Gastrocnemius medialis (tissue), 4 donors: Measurements from ENCODE around the gene APOC3. TPM values are rescaled to one million over a fixed set of nuclear protein-coding genes. Genes with fewer than 3 reads are reported as not detected.
A peak's percentile ranks its signal among the peaks of the same experiment; 100 is the strongest.

Experiments
- ATAC-seq, 2 donors: fragments of 150-250 bp; one replicate each; pipeline ENCODE4 v1.9.1; 2016
- DNase-seq, 2 donors: peaks; one replicate each; pipeline ENCODE4 v3.0.0-alpha.2; 2019
- H3K27ac ChIP-seq, 4 donors: fragments of 200-600 bp; sonication (generic); 1 replicate in 1 of 4; 2 replicates in 3 of 4; pipeline ENCODE4 v1.5.1; 2016 to 2018; ENCODE audit warnings: mild to moderate bottlenecking in 2 of 4, moderate library complexity in 1 of 4
- H3K27me3 ChIP-seq, 3 donors: fragments of 200-600 bp; sonication (generic) in 2 of 3; 1 replicate in 1 of 3; 2 replicates in 2 of 3; pipeline versions ENCODE4 v1.5.1 to v1.6.0; 2016 to 2019; ENCODE audit warnings: mild to moderate bottlenecking in 1 of 3, moderate library complexity in 1 of 3
- H3K36me3 ChIP-seq, 2 donors: fragments of 200-600 bp; sonication (generic) in 1 of 2; one replicate each; pipeline ENCODE4 v1.5.1; 2017 to 2018
- H3K4me1 ChIP-seq, 2 donors: fragments of 200-600 bp; sonication (generic) in 1 of 2; one replicate each; pipeline ENCODE4 v1.5.1; 2016 to 2017; ENCODE audit warnings: mild to moderate bottlenecking in 2 of 2
- H3K4me3 ChIP-seq, 4 donors: fragments of 200-600 bp; sonication (generic) in 3 of 4; 1 replicate in 1 of 4; 2 replicates in 3 of 4; pipeline ENCODE4 v1.5.1; 2016 to 2019; ENCODE audit warnings: mild to moderate bottlenecking in 2 of 4
- H3K9me3 ChIP-seq, 3 donors: fragments of 200-600 bp; sonication (generic) in 2 of 3; 1 replicate in 1 of 3; 2 replicates in 2 of 3; pipeline ENCODE4 v1.5.1; 2016 to 2019
- CTCF ChIP-seq, 5 experiments: fragments of 450-650 bp in 3 of 5; fragments of 200-600 bp in 2 of 5; sonication (generic) in 2 of 5; IDR thresholded peaks in 4 of 5; conservative IDR thresholded peaks in 1 of 5; 1 replicate in 4 of 5; 2 replicates in 1 of 5; pipeline ENCODE4 v1.5.1; 2016 to 2019; ENCODE audit warnings: antibody characterized with exemption in 5 of 5, mild to moderate bottlenecking in 3 of 5, moderate library complexity in 3 of 5
- POLR2A ChIP-seq, 2 donors: fragments of 450-650 bp; IDR thresholded peaks; one replicate each; pipeline ENCODE4 v1.6.1; 2017; ENCODE audit warnings: antibody characterized with exemption in 2 of 2, mild to moderate bottlenecking in 2 of 2, moderate library complexity in 2 of 2
- in situ Hi-C, 4 donors: fragments of 200-750 bp; cut with MboI; loops; one replicate each; pipeline versions ENCODE4 v1.15.0 to v1.8.0; 2017; ENCODE audit warnings: low sequenced_read_pairs in 4 of 4
- intact Hi-C: fragments of 100-400 bp; cut with DNase I; formaldehyde crosslinking; loops from one replicate; pipeline ENCODE4 v1.15.1; 2023; ENCODE audit warnings: low total_unique reads
- total RNA-seq, 4 donors: library from RNA; depleted of rRNA; stranded (reverse); fragments of >200 nt; gene quantifications; one replicate each; pipeline versions ENCODE4 v1.1.0 to v1.2.3, GENCODE V29; 2016

APOC3 gene
- total RNA-seq, 4 donors from 2014 or later = 19.3 to 45.7 TPM; not detected in 2

- no peaks in the 10 kb centered on the region for H3K36me3 ChIP-seq
- peak overlapping the region in 2 of 4 donors; percentile 12 to 17 for H3K27ac ChIP-seq
- in situ Hi-C loops (loop anchor here in 3 of 4 donors (5.0 to 25.0 kb wide), 3 partner anchors 221 to 356 kb away; partner anchors contain the start of genes PCSK7 (in 1 of the 3) and RNF214 (in 1 of the 3)), intact Hi-C loops (loop anchor here (2.0 kb wide), 1 partner anchor 218 kb away; the partner anchor contains the start of gene SIK3)
- DNase-seq = peak; percentile 38 to 73
- TF ChIP-seq POLR2A (IDR thresholded peaks at IDR 0.05) (no peak), CTCF (IDR thresholded peaks at IDR 0.05 in 4 of 5, conservative IDR thresholded peaks at IDR 0.05 in 1 of 5) (no peak)
- H3K4me1 ChIP-seq = peaks cover 12 to 16% of the 10 kb centered on the region in 2 donors
- no peak overlapping the region for H3K4me3 ChIP-seq
- no peaks in the 10 kb centered on the region for H3K9me3 ChIP-seq
- no peaks in the 10 kb centered on the region for H3K27me3 ChIP-seq
- peak; percentile 73 to 94 for ATAC-seq
These were observed 51.4 kb downstream of the APOC3 start for GRCh38 chr11:116881143-116881542.

GRCh38 chr11:116882386-116882785, 52.7 kb downstream of the APOC3 start:
- in situ Hi-C loops = loop anchor here in 3 of 4 donors (5.0 to 25.0 kb wide), 3 partner anchors 220 to 355 kb away; partner anchors contain the start of genes PCSK7 (in 1 of the 3) and RNF214 (in 1 of the 3)
- H3K27me3 ChIP-seq = no peaks in the 10 kb centered on the region
- H3K9me3 ChIP-seq = no peaks in the 10 kb centered on the region
- peaks cover 10 to 12% of the 10 kb centered on the region in 2 donors for H3K4me1 ChIP-seq
- no peak for ATAC-seq
- H3K36me3 ChIP-seq = no peaks in the 10 kb centered on the region
- no peak for DNase-seq
- intact Hi-C loops = no loop called here
- TF ChIP-seq CTCF (IDR thresholded peaks at IDR 0.05 in 4 of 5, conservative IDR thresholded peaks at IDR 0.05 in 1 of 5) (no peak), POLR2A (IDR thresholded peaks at IDR 0.05) (no peak)
- H3K27ac ChIP-seq = no peak overlapping the region
- H3K4me3 ChIP-seq = no peak overlapping the region

Other genes with a start within 250 kb of the APOC3 start
- gene BUD13, start 56.9 kb upstream of the APOC3 start, total RNA-seq = 10 to 100 TPM in 3 of 4 donors, 1 to 10 TPM in 1; 9.0 to 14.1 (median 12.3) TPM
- 10 to 100 TPM; 43.3 to 82.5 (median 56.9) TPM for gene ZPR1, start 41.9 kb upstream of the APOC3 start, total RNA-seq
- 1 to 10 TPM in 2 of 4 donors, not detected in 2; 1.0 to 2.9 TPM for gene APOA5, start 38.0 kb upstream of the APOC3 start, total RNA-seq
- gene APOA4, start 6.6 kb upstream of the APOC3 start, total RNA-seq = 1 to 10 TPM in 2 of 4 donors, not detected in 2; 2.6 to 3.5 TPM
- gene APOA1, start 7.7 kb downstream of the APOC3 start, total RNA-seq = 10 to 100 TPM in 2 of 4 donors, under 1 TPM in 1, not detected in 1; 0.56 to 35.8 (median 18.2) TPM